HEK293 (cell line): Measurements from ENCODE around the gene LONP2.

Source experiments
- CTCF ChIP-seq: fragments of 450-650 bp; formaldehyde crosslinking; IDR thresholded peaks from 2 replicates; pipeline ENCODE4 v1.5.1; 2016; ENCODE audit warnings: missing biosample characterization, missing genetic modification characterization
- KLF16 ChIP-seq: fragments of 450-650 bp; formaldehyde crosslinking; IDR thresholded peaks from 2 replicates; pipeline ENCODE4 v1.5.1; 2017; ENCODE audit warnings: missing biosample characterization, missing genetic modification characterization
- SALL2 ChIP-seq: fragments of 450-650 bp; formaldehyde crosslinking; IDR thresholded peaks from 2 replicates; pipeline ENCODE4 v1.5.0; 2017; ENCODE audit warnings: missing biosample characterization, mild to moderate bottlenecking, missing genetic modification characterization, borderline replicate concordance
- SCRT1 ChIP-seq: fragments of 450-650 bp; formaldehyde crosslinking; IDR thresholded peaks from 2 replicates; pipeline ENCODE4 v1.5.1; 2016; ENCODE audit warnings: missing biosample characterization, missing genetic modification characterization, borderline replicate concordance
- ZNF121 ChIP-seq: fragments of 450-650 bp; formaldehyde crosslinking; IDR thresholded peaks from 2 replicates; pipeline ENCODE4 v1.5.1; 2016; ENCODE audit warnings: missing biosample characterization, missing genetic modification characterization
- ZNF174 ChIP-seq: fragments of 450-650 bp; formaldehyde crosslinking; IDR thresholded peaks from 2 replicates; pipeline ENCODE4 v1.5.0; 2017; ENCODE audit warnings: missing biosample characterization, mild to moderate bottlenecking, missing genetic modification characterization
- ZNF23 ChIP-seq: fragments of 450-650 bp; formaldehyde crosslinking; IDR thresholded peaks from 2 replicates; pipeline ENCODE4 v1.5.1; 2016; ENCODE audit warnings: missing biosample characterization, missing genetic modification characterization, borderline replicate concordance
- ZNF416 ChIP-seq: fragments of 450-650 bp; formaldehyde crosslinking; IDR thresholded peaks from 2 replicates; pipeline ENCODE4 v1.5.1; 2016; ENCODE audit warnings: missing biosample characterization, missing genetic modification characterization
- ZNF785 ChIP-seq: fragments of 450-650 bp; formaldehyde crosslinking; IDR thresholded peaks from 2 replicates; pipeline ENCODE4 v1.5.1; 2016; ENCODE audit warnings: missing biosample characterization, missing genetic modification characterization
- TF ChIP-seq, protein P1 (sequence below): fragments of 450-650 bp; formaldehyde crosslinking; IDR thresholded peaks from 2 replicates; pipeline ENCODE4 v1.5.1; 2016; ENCODE audit warnings: missing biosample characterization, missing genetic modification characterization

DNA sequence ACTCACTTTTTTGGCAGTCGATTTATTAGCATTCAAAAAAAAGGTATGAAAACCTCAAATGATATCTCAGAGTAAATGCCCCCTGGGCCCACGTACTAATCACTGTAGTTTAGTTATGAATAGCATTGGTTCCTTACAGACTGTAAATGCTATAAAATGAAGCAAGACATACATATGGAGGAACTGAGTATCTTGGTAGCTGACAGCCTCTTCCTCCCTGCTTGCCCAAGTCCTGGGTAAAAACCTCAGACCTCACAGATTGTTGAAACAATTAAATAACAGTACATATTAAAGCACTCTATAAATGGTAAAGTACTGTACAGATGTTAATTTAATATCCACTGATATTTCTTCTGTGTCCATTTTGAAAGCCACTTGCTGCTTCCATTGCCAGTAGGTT lies 36.4 kb downstream of the LONP2 start:
- TF ChIP-seq CTCF (tag by site-specific recombination), result no peak
- no peak for TF ChIP-seq ZNF785 (tag by site-specific recombination)
- TF ChIP-seq ZNF23, result no peak
- no peak for TF ChIP-seq ZNF416 (tag by site-specific recombination)
- TF ChIP-seq, protein P1, sequence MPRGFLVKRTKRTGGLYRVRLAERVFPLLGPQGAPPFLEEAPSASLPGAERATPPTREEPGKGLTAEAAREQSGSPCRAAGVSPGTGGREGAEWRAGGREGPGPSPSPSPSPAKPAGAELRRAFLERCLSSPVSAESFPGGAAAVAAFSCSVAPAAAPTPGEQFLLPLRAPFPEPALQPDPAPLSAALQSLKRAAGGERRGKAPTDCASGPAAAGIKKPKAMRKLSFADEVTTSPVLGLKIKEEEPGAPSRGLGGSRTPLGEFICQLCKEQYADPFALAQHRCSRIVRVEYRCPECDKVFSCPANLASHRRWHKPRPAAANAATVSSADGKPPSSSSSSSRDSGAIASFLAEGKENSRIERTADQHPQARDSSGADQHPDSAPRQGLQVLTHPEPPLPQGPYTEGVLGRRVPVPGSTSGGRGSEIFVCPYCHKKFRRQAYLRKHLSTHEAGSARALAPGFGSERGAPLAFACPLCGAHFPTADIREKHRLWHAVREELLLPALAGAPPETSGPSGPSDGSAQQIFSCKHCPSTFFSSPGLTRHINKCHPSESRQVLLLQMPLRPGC (tag by site-specific recombination), result no peak
- no peak for TF ChIP-seq KLF16 (tag by site-specific recombination)
- no peak for TF ChIP-seq SCRT1 (tag by site-specific recombination)
- no peak for TF ChIP-seq ZNF121 (tag by site-specific recombination)
- no peak for TF ChIP-seq ZNF174
- no peak for TF ChIP-seq SALL2 (tag by site-specific recombination)
